ENCODE results near the gene AP2A1.

GRCh38 chr19:49831592-49831991 lies 64.8 kb downstream of the AP2A1 start:
- TF ChIP-seq CTCF (IDR thresholded peaks at IDR 0.05) = no peak
- TF ChIP-seq POLR2A (IDR thresholded peaks at IDR 0.05) = no peak
